Body of pancreas (tissue), 4 donors: ENCODE data around the gene CDC5L. TPM values are rescaled to one million over a fixed set of nuclear protein-coding genes. Genes with fewer than 3 reads are reported as not detected.

ENCODE experiments used
- ATAC-seq: fragments of 150-250 bp; one replicate; pipeline ENCODE4 v1.9.1; 2016
- DNase-seq, 4 donors: peaks; one replicate each; pipeline ENCODE4 v3.0.0-alpha.2; 2019
- H3K27ac ChIP-seq, 4 donors: fragments of 200-600 bp; sonication (generic); 1 replicate in 3 of 4; 2 replicates in 1 of 4; pipeline versions ENCODE4 v1.5.1 to v1.6.1; 2016 to 2019; ENCODE audit warnings: mild to moderate bottlenecking in 1 of 4, mixed read lengths in 1 of 4, moderate library complexity in 1 of 4
- H3K27me3 ChIP-seq, 2 donors: fragments of 200-600 bp; sonication (generic); one replicate each; pipeline ENCODE4 v1.6.0; 2016; ENCODE audit warnings: mild to moderate bottlenecking in 1 of 2
- H3K36me3 ChIP-seq, 2 donors: fragments of 200-600 bp; sonication (generic); replicated peaks in 1 of 2; 2 replicates each; pipeline ENCODE4 v1.5.1; 2016; ENCODE audit warnings: low read depth in 2 of 2; ENCODE audit not compliant: insufficient read depth in 1 of 2
- H3K4me1 ChIP-seq: fragments of 200-600 bp; sonication (generic); one replicate; pipeline ENCODE4 v1.6.0; 2016
- H3K4me3 ChIP-seq, 2 donors: fragments of 200-600 bp; sonication (generic); 1 replicate in 1 of 2; 2 replicates in 1 of 2; pipeline ENCODE4 v1.5.1; 2016 to 2019
- H3K9me3 ChIP-seq, 3 donors: fragments of 200-600 bp; sonication (generic); 1 replicate in 2 of 3; 2 replicates in 1 of 3; pipeline ENCODE4 v1.5.1; 2016
- POLR2A ChIP-seq, 3 donors: fragments of 450-650 bp; IDR thresholded peaks; one replicate each; pipeline ENCODE4 v1.6.1; 2016; ENCODE audit warnings: antibody characterized with exemption in 3 of 3, mild to moderate bottlenecking in 2 of 3
- WGBS, 2 donors: methylation state at CpG; one replicate each; pipeline ENCODE4 v1.1.5; 2017; 5-methylcytosine and 5-hydroxymethylcytosine counted together
- intact Hi-C: fragments of 100-400 bp; cut with DNase I; formaldehyde crosslinking; loops from one replicate; pipeline ENCODE4 v1.15.1; 2023
- total RNA-seq, 2 donors: library from RNA; depleted of rRNA; stranded (reverse); fragments of >200 nt; gene quantifications; one replicate each; pipeline ENCODE4 v1.1.0, GENCODE V29; 2016
- TF ChIP-seq, protein P1 (sequence below), 7 experiments: fragments of 450-650 bp in 4 of 7; fragments of 200-600 bp in 3 of 7; sonication (generic) in 3 of 7; IDR thresholded peaks; one replicate each; pipeline ENCODE4 v1.5.1; 2016 to 2019; ENCODE audit warnings: antibody characterized with exemption in 7 of 7

CDC5L gene
- total RNA-seq, 2 donors from 2014 or later: 10.2 to 11.2 TPM

DNA sequence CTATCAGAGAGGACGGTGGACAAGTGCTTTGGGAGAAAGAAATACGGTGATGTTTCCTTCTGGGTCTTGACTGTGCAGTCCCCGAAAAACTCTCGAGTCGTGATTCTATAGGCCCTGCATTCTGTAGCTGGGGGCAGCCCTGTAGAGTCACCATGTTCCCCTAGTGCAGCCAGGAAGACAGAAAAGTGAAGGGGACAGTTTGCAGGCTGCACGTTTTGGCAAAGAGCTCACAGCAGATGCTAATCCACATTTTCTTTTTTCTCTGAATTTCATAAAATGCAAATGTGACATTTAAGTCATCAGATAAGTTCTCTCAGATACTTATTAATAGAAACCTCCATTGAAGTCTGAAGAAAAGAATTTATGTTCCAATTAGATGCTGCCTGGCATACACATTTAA lies 25.6 kb upstream of the CDC5L start:
- no peaks in the 10 kb centered on the region for H3K9me3 ChIP-seq
- TF ChIP-seq POLR2A (IDR thresholded peaks at IDR 0.05): no peak
- TF ChIP-seq, protein P1, sequence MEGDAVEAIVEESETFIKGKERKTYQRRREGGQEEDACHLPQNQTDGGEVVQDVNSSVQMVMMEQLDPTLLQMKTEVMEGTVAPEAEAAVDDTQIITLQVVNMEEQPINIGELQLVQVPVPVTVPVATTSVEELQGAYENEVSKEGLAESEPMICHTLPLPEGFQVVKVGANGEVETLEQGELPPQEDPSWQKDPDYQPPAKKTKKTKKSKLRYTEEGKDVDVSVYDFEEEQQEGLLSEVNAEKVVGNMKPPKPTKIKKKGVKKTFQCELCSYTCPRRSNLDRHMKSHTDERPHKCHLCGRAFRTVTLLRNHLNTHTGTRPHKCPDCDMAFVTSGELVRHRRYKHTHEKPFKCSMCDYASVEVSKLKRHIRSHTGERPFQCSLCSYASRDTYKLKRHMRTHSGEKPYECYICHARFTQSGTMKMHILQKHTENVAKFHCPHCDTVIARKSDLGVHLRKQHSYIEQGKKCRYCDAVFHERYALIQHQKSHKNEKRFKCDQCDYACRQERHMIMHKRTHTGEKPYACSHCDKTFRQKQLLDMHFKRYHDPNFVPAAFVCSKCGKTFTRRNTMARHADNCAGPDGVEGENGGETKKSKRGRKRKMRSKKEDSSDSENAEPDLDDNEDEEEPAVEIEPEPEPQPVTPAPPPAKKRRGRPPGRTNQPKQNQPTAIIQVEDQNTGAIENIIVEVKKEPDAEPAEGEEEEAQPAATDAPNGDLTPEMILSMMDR (IDR thresholded peaks at IDR 0.05): no peak
- no peaks in the 10 kb centered on the region for H3K27me3 ChIP-seq
- intact Hi-C loops: no loop called here
- H3K4me3 ChIP-seq: no peak overlapping the region
- DNase-seq: no peak
- H3K36me3 ChIP-seq: no peaks in the 10 kb centered on the region
- ATAC-seq: no peak
- 60% methylated on average over 6 of the region's 6 CpGs for WGBS, 2 donors
- H3K27ac ChIP-seq: no peak overlapping the region
- no peaks in the 10 kb centered on the region for H3K4me1 ChIP-seq

DNA sequence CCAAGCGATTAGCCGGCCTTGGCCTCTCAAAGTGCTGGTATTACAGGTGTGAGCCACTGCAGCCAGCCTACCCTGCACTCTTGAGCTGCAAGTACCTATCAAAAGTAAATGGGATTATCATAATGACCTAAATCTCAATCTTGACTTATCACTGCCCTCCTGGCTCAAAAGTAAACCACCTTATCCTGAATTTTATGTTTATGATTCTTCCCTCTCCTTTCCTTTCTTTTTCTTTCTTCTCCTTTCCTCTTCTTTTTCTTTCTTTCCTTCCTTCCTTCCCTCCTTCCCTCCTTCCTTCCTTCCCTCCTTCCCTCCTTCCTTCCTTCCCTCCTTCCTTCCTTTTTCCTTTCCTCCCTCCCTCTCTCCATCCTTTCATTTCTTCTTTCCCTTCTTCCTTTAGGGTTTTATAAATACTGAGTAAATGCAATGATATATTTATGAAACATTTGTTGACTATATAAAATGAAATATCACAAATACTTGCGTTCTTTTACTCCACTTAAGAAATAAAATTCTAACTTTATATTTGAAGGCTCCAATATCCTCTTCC lies 24.1 kb upstream of the CDC5L start:
- DNase-seq: no peak
- WGBS, 2 donors: 55 to 71% methylated on average over 3 of the region's 3 CpGs
- intact Hi-C loops: no loop called here
- Histone ChIP-seq H3K4me3 (no peak overlapping the region), H3K27me3 (no peaks in the 10 kb centered on the region), H3K4me1 (no peaks in the 10 kb centered on the region), H3K9me3 (no peaks in the 10 kb centered on the region), H3K36me3 (no peaks in the 10 kb centered on the region), H3K27ac (no peak overlapping the region)
- TF ChIP-seq, protein P1 (IDR thresholded peaks at IDR 0.05): no peak
- no peak for TF ChIP-seq POLR2A (IDR thresholded peaks at IDR 0.05)
- no peak for ATAC-seq

DNA sequence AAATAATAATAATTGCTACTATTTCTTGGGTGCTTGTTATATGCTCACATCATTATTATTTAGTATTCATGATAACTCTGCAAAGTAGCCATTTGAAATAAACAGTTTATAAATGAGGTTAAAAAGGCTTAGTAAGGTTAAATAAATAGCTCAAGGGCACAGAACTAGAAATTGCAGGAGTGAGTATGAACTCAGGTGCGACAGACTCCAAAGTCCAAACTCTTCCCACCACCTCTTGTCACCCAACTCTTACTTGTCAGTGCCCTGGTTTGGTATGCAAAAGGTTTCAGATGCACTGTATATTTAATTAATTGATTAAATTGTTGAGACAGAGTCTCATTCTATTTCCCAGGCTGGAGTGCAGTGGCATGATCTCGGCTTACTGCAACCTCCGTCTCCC lies 20.7 kb upstream of the CDC5L start:
- Histone ChIP-seq H3K4me3 (no peak overlapping the region), H3K4me1 (no peaks in the 10 kb centered on the region), H3K27ac (no peak overlapping the region), H3K9me3 (no peaks in the 10 kb centered on the region), H3K36me3 (no peaks in the 10 kb centered on the region), H3K27me3 (no peaks in the 10 kb centered on the region)
- ATAC-seq: no peak
- WGBS, 2 donors: 62 to 72% methylated on average over 3 of the region's 3 CpGs
- TF ChIP-seq, protein P1 (IDR thresholded peaks at IDR 0.05): no peak
- TF ChIP-seq POLR2A (IDR thresholded peaks at IDR 0.05): no peak
- DNase-seq: no peak
- intact Hi-C loops: no loop called here

DNA sequence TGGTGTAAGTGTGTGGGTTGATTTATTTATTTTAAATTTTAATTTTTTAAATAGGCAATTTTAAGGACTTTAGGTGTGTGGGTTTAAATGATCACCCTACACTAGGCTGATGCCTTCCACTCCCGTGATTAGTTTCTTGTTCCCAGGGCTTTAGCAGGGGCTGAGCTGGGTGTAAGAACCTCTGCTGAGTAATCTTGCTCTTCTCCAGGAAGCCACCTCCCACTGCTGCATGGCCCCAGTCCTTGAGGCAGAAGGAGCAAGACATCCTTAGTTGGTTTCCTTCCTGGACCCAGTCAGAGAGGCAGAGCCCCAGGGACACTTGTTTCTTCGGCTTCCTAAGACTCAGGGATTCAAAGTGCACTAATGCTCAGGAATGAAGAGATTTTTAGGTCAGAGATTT lies 19.8 kb upstream of the CDC5L start:
- WGBS, 2 donors: 51 to 65% methylated on average over 2 of the region's 2 CpGs
- DNase-seq (no peak), ATAC-seq (no peak)
- Histone ChIP-seq H3K4me3 (no peak overlapping the region), H3K27me3 (no peaks in the 10 kb centered on the region), H3K4me1 (no peaks in the 10 kb centered on the region), H3K27ac (no peak overlapping the region), H3K36me3 (no peaks in the 10 kb centered on the region), H3K9me3 (no peaks in the 10 kb centered on the region)
- TF ChIP-seq POLR2A (IDR thresholded peaks at IDR 0.05): no peak
- TF ChIP-seq, protein P1 (IDR thresholded peaks at IDR 0.05): no peak
- intact Hi-C loops: no loop called here

DNA sequence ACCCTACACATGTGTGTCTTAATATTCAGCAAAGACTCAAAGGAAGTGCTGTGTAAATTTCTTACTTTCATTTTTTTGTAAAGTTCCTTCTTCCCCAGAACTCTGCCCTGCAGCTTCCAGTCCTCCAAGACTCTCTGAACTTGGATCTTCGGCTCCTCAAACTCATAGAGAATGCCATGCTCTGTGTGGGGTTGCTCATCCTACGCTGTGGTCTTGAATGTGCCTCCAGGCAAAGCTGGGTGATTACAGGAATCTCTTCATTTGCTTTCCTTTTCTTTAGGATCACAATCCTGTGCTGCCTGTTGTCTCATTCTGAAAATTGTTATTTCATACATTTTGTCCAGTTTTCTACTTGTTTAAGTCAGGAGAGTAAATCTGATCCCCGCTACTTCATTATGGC lies 14.5 kb upstream of the CDC5L start:
- no peaks in the 10 kb centered on the region for H3K4me1 ChIP-seq
- no peaks in the 10 kb centered on the region for H3K36me3 ChIP-seq
- H3K27ac ChIP-seq: no peak overlapping the region
- H3K4me3 ChIP-seq: no peak overlapping the region
- TF ChIP-seq POLR2A (IDR thresholded peaks at IDR 0.05): no peak
- TF ChIP-seq, protein P1 (IDR thresholded peaks at IDR 0.05): no peak
- DNase-seq: no peak
- no peak for ATAC-seq
- H3K9me3 ChIP-seq: no peaks in the 10 kb centered on the region
- WGBS, 2 donors: 70 to 71% methylated on average over 3 of the region's 3 CpGs
- no peaks in the 10 kb centered on the region for H3K27me3 ChIP-seq
- intact Hi-C loops: no loop called here
